Kasumi-1 (cell line): Measurements from ENCODE around the gene IL25.
"Not testable (repeated sequence)": the region's sequence is repeated elsewhere in the genome, so short reads cannot be mapped to it uniquely, and the experiment has no call there.

Experiments used
- DNase-seq, 2 experiments: peaks; one replicate each; lab custom pipeline; 2025; lab: John Stamatoyannopoulos, UW

The IL25 gene

DNA sequence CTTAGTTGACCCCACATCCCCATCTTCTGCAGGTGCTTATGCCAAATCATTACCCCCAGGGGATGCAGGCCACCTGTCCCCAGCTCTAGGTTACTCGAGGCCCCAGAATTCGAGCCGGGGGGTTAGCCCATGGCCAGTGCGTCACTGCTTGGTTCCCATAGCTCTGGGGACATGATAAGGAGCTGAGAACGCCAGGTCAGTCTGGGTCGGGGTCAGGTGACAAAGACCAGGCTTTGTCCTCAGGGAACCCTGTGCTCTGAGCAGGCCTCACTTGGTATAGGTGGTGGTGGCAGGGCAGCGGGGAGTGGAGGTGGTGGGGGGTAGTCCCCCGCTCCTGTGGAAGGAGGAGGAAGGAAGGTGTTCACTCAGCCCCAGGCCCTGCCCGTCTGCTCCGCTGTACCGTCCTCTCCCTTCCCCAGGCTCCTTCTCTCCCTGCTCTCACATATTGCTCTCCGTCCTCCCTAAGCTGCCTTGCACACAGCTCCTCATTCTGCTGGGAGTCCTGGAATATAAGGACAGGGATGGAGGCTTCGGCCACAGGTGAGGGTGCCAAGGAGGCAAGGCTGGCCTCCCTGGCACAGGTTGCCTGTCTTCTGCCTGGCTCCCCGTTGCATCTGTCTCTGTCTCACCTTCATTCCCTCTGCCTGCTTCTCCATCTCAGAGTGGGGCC is 37.5 kb downstream of the IL25 start:
- no peak for DNase-seq

DNA sequence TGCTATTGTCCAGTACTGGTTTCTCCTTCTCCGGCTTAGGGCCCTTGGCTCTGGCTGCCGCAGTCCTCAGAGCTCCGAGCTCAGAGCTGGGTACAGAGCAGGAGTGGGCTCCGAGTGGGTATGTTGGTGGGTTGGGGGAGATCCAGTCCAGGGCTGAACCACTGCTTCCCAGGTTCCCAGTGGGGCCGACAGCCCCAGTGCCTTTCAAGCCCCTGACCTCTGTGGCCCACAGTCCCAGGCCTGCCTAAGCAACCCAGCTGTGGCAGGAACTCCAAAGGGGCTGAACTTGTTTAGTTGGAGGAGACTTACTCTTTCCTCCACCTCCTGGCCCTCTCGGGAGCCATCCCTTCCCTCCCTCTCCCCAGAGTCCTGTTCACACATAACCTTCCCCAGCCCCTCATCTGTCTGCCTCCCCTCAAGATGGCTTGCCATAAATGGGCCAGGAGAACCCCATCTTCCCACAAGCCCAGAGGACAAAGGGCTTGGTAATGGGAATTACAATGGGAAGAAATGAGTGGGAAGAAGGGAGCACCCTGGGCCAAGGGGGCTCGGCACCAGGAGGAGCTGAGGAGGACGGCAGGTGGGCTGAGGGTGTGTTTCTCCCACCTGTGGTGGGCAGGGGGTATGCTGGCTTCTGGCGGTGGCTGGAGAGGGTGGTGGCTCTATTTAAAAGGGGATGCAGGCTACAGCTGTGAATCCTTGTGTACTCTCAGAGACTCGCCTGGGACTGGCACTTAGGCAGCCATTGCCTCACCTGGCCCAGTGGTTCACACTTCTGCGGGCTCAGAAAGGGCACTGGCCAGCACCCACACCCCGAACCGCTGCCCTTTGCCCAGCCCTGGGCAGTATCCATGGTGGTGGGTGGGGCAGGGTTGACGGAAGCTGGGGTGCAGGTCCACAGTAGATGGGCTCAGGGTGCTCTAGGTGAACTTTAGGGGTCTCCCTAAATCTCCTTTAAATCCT is 39.2 kb downstream of the IL25 start:
- DNase-seq: no peak

DNA sequence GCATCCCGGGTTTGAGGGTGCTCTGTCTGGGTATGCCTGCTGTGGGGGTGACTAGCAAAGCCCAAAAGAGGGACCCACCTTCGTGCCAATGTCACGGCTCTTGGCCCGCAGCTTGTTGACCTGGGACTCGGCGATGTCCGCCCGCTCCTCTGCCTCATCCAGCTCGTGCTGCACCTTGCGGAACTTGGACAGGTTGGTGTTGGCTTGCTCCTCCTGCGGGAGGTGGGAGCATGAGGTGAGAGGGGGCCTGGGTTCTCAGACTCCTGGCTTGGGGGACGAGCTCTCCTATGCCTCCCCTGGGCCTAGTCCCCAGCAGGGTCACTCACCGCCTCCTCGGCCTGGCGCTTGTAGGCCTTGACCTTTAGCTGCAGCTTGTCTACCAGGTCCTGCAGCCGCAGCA is 41.1 kb downstream of the IL25 start:
- no peak for DNase-seq

DNA sequence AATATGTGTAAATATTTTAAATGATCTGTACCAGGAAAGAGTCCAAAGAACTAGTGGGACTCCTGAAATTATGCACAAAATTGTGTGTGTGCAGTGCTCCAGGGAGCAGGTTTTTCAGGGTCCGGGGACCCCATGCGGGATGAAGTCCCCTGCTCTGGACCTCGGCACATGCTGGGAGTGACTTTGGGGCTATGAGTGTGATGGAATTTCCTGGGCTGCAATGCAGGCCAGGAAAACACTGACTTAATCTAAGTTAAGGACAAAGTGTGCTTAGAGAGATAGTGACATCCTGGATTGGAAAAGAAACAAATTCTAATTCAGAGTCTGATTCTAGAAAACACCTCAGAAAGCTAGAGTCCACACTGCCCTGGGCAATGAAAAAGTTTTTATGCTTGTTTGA is 41.6 kb downstream of the IL25 start:
- no peak for DNase-seq

GRCh38 chr14:23414906-23415820 is 42.6 kb downstream of the IL25 start:
- no peak for DNase-seq

DNA sequence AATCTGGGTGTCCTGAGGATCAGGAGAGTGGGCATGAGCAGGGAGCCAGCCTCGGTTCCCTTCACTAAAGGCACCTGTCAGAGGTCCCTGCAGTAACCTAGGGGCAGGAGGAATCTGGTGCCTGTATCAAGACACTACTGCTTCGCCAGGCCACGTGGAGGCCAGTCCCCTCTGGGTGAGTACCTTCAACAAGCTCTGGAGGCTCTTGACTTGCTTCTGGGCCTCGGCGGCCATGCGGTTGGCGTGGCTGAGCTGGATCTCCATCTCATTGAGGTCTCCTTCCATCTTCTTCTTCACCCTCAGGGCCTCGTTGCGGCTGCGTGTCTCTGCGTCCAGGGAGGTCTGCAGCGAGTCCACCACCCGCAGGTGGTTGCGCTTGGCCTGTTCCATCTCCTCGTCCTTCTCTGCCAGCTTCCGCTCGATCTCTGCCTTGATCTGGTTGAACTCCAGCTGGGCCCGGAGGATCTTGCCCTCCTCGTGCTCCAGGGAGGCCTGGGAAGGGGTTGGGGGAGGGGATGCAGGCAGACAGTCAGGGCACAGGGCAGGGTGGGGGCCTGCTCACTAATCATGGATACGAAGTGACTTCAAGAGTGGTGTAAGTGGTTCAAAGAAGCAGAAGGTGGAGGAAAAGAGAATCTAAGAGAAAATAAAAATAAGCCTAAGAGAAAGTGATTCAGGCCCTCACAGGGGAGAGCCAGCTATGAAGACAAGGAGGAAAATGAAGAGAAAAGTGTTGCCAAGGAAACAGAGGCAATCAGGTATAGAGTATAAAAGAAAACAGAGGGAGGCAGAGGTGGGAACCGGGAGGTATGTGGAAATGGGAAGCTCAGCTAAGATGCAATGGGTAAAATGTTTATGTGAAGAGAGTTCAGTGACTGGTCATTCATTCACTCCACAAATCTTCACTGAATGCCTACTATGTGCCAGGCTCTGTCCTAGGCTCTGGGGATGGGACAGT is 43.5 kb downstream of the IL25 start:
- DNase-seq: no peak

GRCh38 chr14:23416801-23417200 is 44.2 kb downstream of the IL25 start:
- no peak for DNase-seq

- not testable (repeated sequence) for DNase-seq
Measured at GRCh38 chr14:23417269-23417668, 44.7 kb downstream of the IL25 start.

GRCh38 chr14:23418021-23418420 is 45.4 kb downstream of the IL25 start:
- no peak for DNase-seq

GRCh38 chr14:23419646-23420045 is 47.0 kb downstream of the IL25 start:
- DNase-seq: not testable (repeated sequence)

DNA sequence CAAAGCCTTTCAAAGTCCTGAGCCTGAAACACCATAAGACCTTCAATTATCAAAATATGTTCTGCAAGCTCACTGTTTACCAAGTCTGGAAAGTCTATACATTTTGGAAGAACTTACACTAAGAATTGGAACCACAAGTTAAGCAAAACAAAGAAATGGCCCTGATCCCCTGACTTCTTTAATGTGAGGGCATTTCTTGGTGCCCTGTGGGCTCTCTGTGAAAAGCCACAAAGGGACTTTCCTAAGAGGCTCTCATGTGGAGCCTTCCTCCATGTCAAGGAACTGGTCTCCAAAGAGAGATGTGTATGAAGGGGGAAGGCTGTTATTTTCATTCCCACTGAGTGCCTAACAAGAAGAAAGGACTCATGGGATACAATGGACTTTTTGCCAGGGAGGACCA is 49.0 kb downstream of the IL25 start:
- DNase-seq: no peak

- DNase-seq: no peak
Measured at GRCh38 chr14:23423657-23424056, 51.0 kb downstream of the IL25 start.

DNA sequence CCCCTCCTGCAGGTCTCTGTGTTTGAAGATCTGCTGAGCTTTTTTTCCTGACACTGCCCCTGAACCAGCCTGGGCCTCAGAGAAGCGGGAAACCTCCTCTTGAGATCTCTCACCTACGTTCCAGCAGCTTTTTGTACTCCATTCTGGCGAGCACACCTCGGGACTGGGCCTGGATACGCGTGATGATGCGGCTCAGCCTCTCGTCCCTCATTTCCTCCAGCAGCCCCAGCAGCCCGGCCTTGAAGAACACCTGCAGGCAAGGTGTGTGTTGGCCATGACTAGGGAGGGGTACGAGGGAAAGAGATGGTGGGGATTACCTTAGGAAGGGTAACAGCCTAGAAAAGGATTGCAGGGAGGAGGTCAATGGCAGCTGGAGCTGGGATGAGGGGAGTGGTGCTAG is 52.6 kb downstream of the IL25 start:
- DNase-seq: no peak

DNA sequence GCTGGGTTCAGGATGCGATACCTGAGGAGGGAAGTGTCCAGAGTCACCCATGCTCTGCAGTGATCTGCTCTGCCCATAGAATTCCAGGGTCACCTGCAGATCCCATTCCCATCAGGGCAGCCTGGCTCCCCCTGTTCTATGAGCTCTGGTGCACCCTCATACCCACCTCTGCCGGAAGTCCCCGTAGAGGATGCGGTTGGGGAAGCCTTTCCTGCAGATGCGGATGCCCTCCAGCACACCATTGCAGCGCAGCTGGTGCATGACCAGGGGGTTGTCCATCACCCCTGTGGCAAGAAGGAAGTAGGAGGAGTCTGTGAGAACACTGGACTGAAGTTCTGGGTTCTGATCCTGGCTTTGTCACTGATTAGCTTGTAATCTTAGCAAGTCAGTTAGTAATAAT is 53.2 kb downstream of the IL25 start:
- DNase-seq: not testable (repeated sequence)
